HUES64 (cell line): ENCODE measurements around the gene RNF4.
"Not testable (repeated sequence)": the region's sequence is repeated elsewhere in the genome, so short reads cannot be mapped to it uniquely, and the experiment has no call there.

ENCODE experiments used
- H3K27ac ChIP-seq: 2 replicates; pipeline ENCODE4 v1.7.0; 2013; ENCODE audit warnings: low read depth, low read length, inconsistent platforms
- H3K27me3 ChIP-seq: 2 replicates; pipeline ENCODE4 v1.6.1; 2013; ENCODE audit warnings: mild to moderate bottlenecking, low read length; ENCODE audit not compliant: insufficient read depth
- H3K36me3 ChIP-seq: 2 replicates; pipeline ENCODE4 v1.6.1; 2013; ENCODE audit warnings: mild to moderate bottlenecking, low read length; ENCODE audit not compliant: insufficient read depth
- H3K4me1 ChIP-seq: 2 replicates; pipeline ENCODE4 v1.6.1; 2013; ENCODE audit warnings: mild to moderate bottlenecking, low read length, moderate library complexity; ENCODE audit not compliant: insufficient read depth
- H3K4me3 ChIP-seq: 2 replicates; pipeline ENCODE4 v1.5.1; 2013; ENCODE audit warnings: mild to moderate bottlenecking, low read length, moderate library complexity
- H3K9ac ChIP-seq: 2 replicates; pipeline ENCODE4 v1.6.1; 2013; ENCODE audit warnings: mild to moderate bottlenecking, low read depth, low read length
- H3K9me3 ChIP-seq: 2 replicates; pipeline ENCODE4 v1.6.1; 2013; ENCODE audit warnings: low read depth, low read length; ENCODE audit not compliant: insufficient read depth
- WGBS: fragments of 150-250, 120-280 bp; methylation state at CpG from one replicate; pipeline ENCODE4 v1.1.7; 2013; ENCODE audit warnings: missing lambda C conversion rate; 5-methylcytosine and 5-hydroxymethylcytosine counted together

Gene RNF4

GRCh38 chr4:2497931-2498330 lies 29.0 kb downstream of the RNF4 start:
- H3K9ac ChIP-seq, result no peak overlapping the region
- no peak overlapping the region for H3K4me3 ChIP-seq
- H3K27me3 ChIP-seq, result no peaks in the 10 kb centered on the region
- H3K27ac ChIP-seq, result no peak overlapping the region
- no peaks in the 10 kb centered on the region for H3K9me3 ChIP-seq
- 96% methylated on average over 9 of the region's 9 CpGs for WGBS
- H3K36me3 ChIP-seq, result peaks cover 93% of the 10 kb centered on the region
- H3K4me1 ChIP-seq, result no peaks in the 10 kb centered on the region

- Histone ChIP-seq H3K9me3 (no peaks in the 10 kb centered on the region), H3K36me3 (peaks cover 84% of the 10 kb centered on the region), H3K4me3 (no peak overlapping the region), H3K27me3 (no peaks in the 10 kb centered on the region), H3K9ac (no peak overlapping the region), H3K4me1 (no peaks in the 10 kb centered on the region), H3K27ac (no peak overlapping the region)
- 93% methylated on average over 2 of the region's 2 CpGs for WGBS
Observed at GRCh38 chr4:2500547-2500946, 31.6 kb downstream of the RNF4 start.

GRCh38 chr4:2501034-2501594 lies 32.2 kb downstream of the RNF4 start:
- WGBS, result 96% methylated on average over 7 of the region's 7 CpGs
- Histone ChIP-seq H3K36me3 (peaks cover 85% of the 10 kb centered on the region), H3K9ac (no peak overlapping the region), H3K4me1 (no peaks in the 10 kb centered on the region), H3K4me3 (no peak overlapping the region), H3K9me3 (no peaks in the 10 kb centered on the region), H3K27ac (no peak overlapping the region), H3K27me3 (no peaks in the 10 kb centered on the region)

- Histone ChIP-seq H3K9ac (no peak overlapping the region), H3K9me3 (no peaks in the 10 kb centered on the region), H3K27me3 (no peaks in the 10 kb centered on the region), H3K27ac (no peak overlapping the region), H3K36me3 (peaks cover 79% of the 10 kb centered on the region), H3K4me3 (no peak overlapping the region), H3K4me1 (no peaks in the 10 kb centered on the region)
- 95% methylated on average over 5 of the region's 5 CpGs for WGBS
Observed at GRCh38 chr4:2503809-2504208, 34.9 kb downstream of the RNF4 start.

- Histone ChIP-seq H3K9ac (no peak overlapping the region), H3K4me3 (no peak overlapping the region), H3K36me3 (peaks cover 76% of the 10 kb centered on the region), H3K27me3 (no peaks in the 10 kb centered on the region), H3K9me3 (no peaks in the 10 kb centered on the region), H3K4me1 (no peaks in the 10 kb centered on the region), H3K27ac (no peak overlapping the region)
- WGBS, result 97% methylated on average over 4 of the region's 4 CpGs
Observed at GRCh38 chr4:2507259-2507658, 38.4 kb downstream of the RNF4 start.

- 93% methylated on average over 7 of the region's 7 CpGs for WGBS
Observed at GRCh38 chr4:2507855-2508254, 38.9 kb downstream of the RNF4 start.

GRCh38 chr4:2510351-2511259 lies 41.7 kb downstream of the RNF4 start:
- Histone ChIP-seq H3K4me1 (no peaks in the 10 kb centered on the region), H3K9me3 (no peaks in the 10 kb centered on the region), H3K9ac (no peak overlapping the region), H3K4me3 (no peak overlapping the region), H3K36me3 (peaks cover 89% of the 10 kb centered on the region), H3K27me3 (no peaks in the 10 kb centered on the region), H3K27ac (no peak overlapping the region)
- 95% methylated on average over 13 of the region's 13 CpGs for WGBS

More at GRCh38 chr4:2507855-2508254, 38.9 kb downstream of the RNF4 start:
- no peaks in the 10 kb centered on the region for H3K4me1 ChIP-seq
- H3K4me3 ChIP-seq, result no peak overlapping the region
- H3K9ac ChIP-seq, result no peak overlapping the region
- H3K36me3 ChIP-seq, result peaks cover 79% of the 10 kb centered on the region
- H3K9me3 ChIP-seq, result no peaks in the 10 kb centered on the region
- no peaks in the 10 kb centered on the region for H3K27me3 ChIP-seq
- H3K27ac ChIP-seq, result no peak overlapping the region

GRCh38 chr4:2511645-2512131 lies 42.8 kb downstream of the RNF4 start:
- Histone ChIP-seq H3K9ac (no peak overlapping the region), H3K27ac (no peak overlapping the region), H3K36me3 (peaks cover 85% of the 10 kb centered on the region), H3K9me3 (no peaks in the 10 kb centered on the region), H3K4me1 (no peaks in the 10 kb centered on the region), H3K27me3 (no peaks in the 10 kb centered on the region), H3K4me3 (no peak overlapping the region)
- whole genome bisulfite sequencing, result 86% methylated on average over 9 of the region's 9 CpGs

GRCh38 chr4:2512396-2513135 lies 43.7 kb downstream of the RNF4 start:
- Histone ChIP-seq H3K4me3 (no peak overlapping the region), H3K36me3 (peaks cover 80% of the 10 kb centered on the region), H3K27me3 (no peaks in the 10 kb centered on the region), H3K27ac (no peak overlapping the region), H3K9me3 (no peaks in the 10 kb centered on the region), H3K9ac (no peak overlapping the region), H3K4me1 (no peaks in the 10 kb centered on the region)
- WGBS, result 95% methylated on average over 15 of the region's 15 CpGs

GRCh38 chr4:2514193-2514592 lies 45.3 kb downstream of the RNF4 start:
- H3K9ac ChIP-seq, H3K27ac ChIP-seq, H3K9me3 ChIP-seq, H3K27me3 ChIP-seq, H3K4me3 ChIP-seq, H3K4me1 ChIP-seq: not testable (repeated sequence)
- peaks cover 67% of the 10 kb centered on the region for H3K36me3 ChIP-seq
- WGBS, result 97% methylated on average over 9 of the region's 9 CpGs

- not testable (repeated sequence) for H3K9ac ChIP-seq, H3K4me3 ChIP-seq, H3K9me3 ChIP-seq, H3K4me1 ChIP-seq, H3K27ac ChIP-seq, H3K27me3 ChIP-seq
- 94% methylated on average over 11 of the region's 11 CpGs for WGBS
- peaks cover 59% of the 10 kb centered on the region for H3K36me3 ChIP-seq
Observed at GRCh38 chr4:2514944-2515343, 46.0 kb downstream of the RNF4 start.
